Activated naive CD8-positive, alpha-beta T cell treated with anti-CD3 and anti-CD28 coated beads, Interleukin-2, amount 10 ng/mL, durations not matched to agents 7 days and 5 days (primary cell): ENCODE data around the gene CLCN1. TPM values are rescaled to one million over a fixed set of nuclear protein-coding genes. Genes with fewer than 3 reads are reported as not detected.

ENCODE experiments used
- ATAC-seq: fragments of 150-1000 bp; cut with Tn5 transposase; one replicate; pipeline ENCODE4 v1.10.0; 2021; ENCODE audit warnings: low read depth, moderate library complexity
- POLR2A ChIA-PET: fragments of 350-600 bp; sonication (Branson Sonifier 250); formaldehyde crosslinking; loops from one replicate; lab custom pipeline; 2021; ENCODE audit warnings: antibody characterized with exemption; lab: Charles Lee
- DNase-seq: peaks from one replicate; pipeline ENCODE4 v3.0.0; 2021
- H3K27ac Mint-ChIP-seq: one replicate; pipeline ENCODE4 v1.8.0; 2022; ENCODE audit warnings: mild to moderate bottlenecking, mixed read lengths
- H3K27me3 Mint-ChIP-seq: one replicate; pipeline ENCODE4 v1.8.0; 2022; ENCODE audit warnings: mild to moderate bottlenecking, moderate library complexity, mixed read lengths
- H3K36me3 Mint-ChIP-seq: one replicate; pipeline ENCODE4 v1.8.0; 2021; ENCODE audit warnings: mild to moderate bottlenecking, mixed read lengths
- H3K4me1 Mint-ChIP-seq: one replicate; pipeline ENCODE4 v1.8.0; 2021; ENCODE audit warnings: mixed read lengths
- H3K4me3 Mint-ChIP-seq: one replicate; pipeline ENCODE4 v1.8.0; 2022; ENCODE audit warnings: mild to moderate bottlenecking, moderate library complexity, mixed read lengths
- H3K9me3 Mint-ChIP-seq: one replicate; pipeline ENCODE4 v1.8.0; 2021; ENCODE audit warnings: mixed read lengths
- total RNA-seq, 2 experiments: library from RNA; stranded (reverse); gene quantifications; one replicate each; pipeline ENCODE4 v1.2.3, GENCODE V29; 2021

CLCN1 gene
- total RNA-seq, 2 experiments from 2014 or later = 0.08 TPM; not detected in 1

- no peak for ATAC-seq
- POLR2A ChIA-PET = no interaction called here
Observed at GRCh38 chr7:143351060-143351459, 35.1 kb downstream of the CLCN1 start.

GRCh38 chr7:143351574-143351973 is 35.7 kb downstream of the CLCN1 start:
- no peaks in the 10 kb centered on the region for H3K36me3 Mint-ChIP-seq
- no peak for ATAC-seq
- H3K4me1 Mint-ChIP-seq = no peaks in the 10 kb centered on the region
- H3K9me3 Mint-ChIP-seq = no peaks in the 10 kb centered on the region
- DNase-seq = no peak
- H3K4me3 Mint-ChIP-seq = no peak overlapping the region
- H3K27ac Mint-ChIP-seq = no peak overlapping the region
- POLR2A ChIA-PET = no interaction called here
- peaks cover 19% of the 10 kb centered on the region for H3K27me3 Mint-ChIP-seq

More at GRCh38 chr7:143351060-143351459, 35.1 kb downstream of the CLCN1 start:
- Mint-ChIP-seq H3K27ac (no peak overlapping the region), H3K4me3 (no peak overlapping the region), H3K27me3 (peaks cover 22% of the 10 kb centered on the region), H3K4me1 (no peaks in the 10 kb centered on the region), H3K36me3 (no peaks in the 10 kb centered on the region), H3K9me3 (no peaks in the 10 kb centered on the region)
- DNase-seq = no peak

- Mint-ChIP-seq H3K4me3 (no peak overlapping the region), H3K9me3 (no peaks in the 10 kb centered on the region), H3K27ac (no peak overlapping the region), H3K36me3 (no peaks in the 10 kb centered on the region), H3K27me3 (peaks cover 12% of the 10 kb centered on the region), H3K4me1 (no peaks in the 10 kb centered on the region)
- ATAC-seq = no peak
- no peak for DNase-seq
- POLR2A ChIA-PET = no interaction called here
Observed at GRCh38 chr7:143352531-143353002, 36.7 kb downstream of the CLCN1 start.

GRCh38 chr7:143354376-143354775 is 38.5 kb downstream of the CLCN1 start:
- H3K27me3 Mint-ChIP-seq = peaks cover 7% of the 10 kb centered on the region
- no peaks in the 10 kb centered on the region for H3K36me3 Mint-ChIP-seq
- H3K4me3 Mint-ChIP-seq = no peak overlapping the region
- POLR2A ChIA-PET = no interaction called here
- ATAC-seq (no peak), DNase-seq (no peak)
- H3K27ac Mint-ChIP-seq = no peak overlapping the region
- no peaks in the 10 kb centered on the region for H3K4me1 Mint-ChIP-seq
- H3K9me3 Mint-ChIP-seq = no peaks in the 10 kb centered on the region

GRCh38 chr7:143354965-143355364 is 39.1 kb downstream of the CLCN1 start:
- Mint-ChIP-seq H3K9me3 (no peaks in the 10 kb centered on the region), H3K4me1 (no peaks in the 10 kb centered on the region), H3K36me3 (no peaks in the 10 kb centered on the region), H3K27ac (no peak overlapping the region), H3K4me3 (no peak overlapping the region), H3K27me3 (peaks cover 2% of the 10 kb centered on the region)
- ATAC-seq (no peak), DNase-seq (no peak)
- POLR2A ChIA-PET = interaction anchor here (0.6 kb wide), 1 partner anchor 144 kb away, joined by 5 read pairs; no protein-coding TSS in a partner anchor

GRCh38 chr7:143355450-143356385 is 39.8 kb downstream of the CLCN1 start:
- no peak for DNase-seq
- ATAC-seq = no peak
- Mint-ChIP-seq H3K36me3 (no peaks in the 10 kb centered on the region), H3K27me3 (peaks cover 9% of the 10 kb centered on the region), H3K9me3 (no peaks in the 10 kb centered on the region), H3K4me3 (no peak overlapping the region), H3K27ac (no peak overlapping the region), H3K4me1 (no peaks in the 10 kb centered on the region)
- POLR2A ChIA-PET = interaction anchor here (0.6 to 0.9 kb wide), 2 partner anchors 24 to 143 kb away, joined by 4 to 5 read pairs; no protein-coding TSS in a partner anchor

- POLR2A ChIA-PET = no interaction called here
- Mint-ChIP-seq H3K36me3 (no peaks in the 10 kb centered on the region), H3K9me3 (no peaks in the 10 kb centered on the region), H3K27ac (no peak overlapping the region), H3K27me3 (peaks cover 16% of the 10 kb centered on the region), H3K4me1 (no peaks in the 10 kb centered on the region), H3K4me3 (no peak overlapping the region)
- DNase-seq = no peak
- ATAC-seq = no peak
Observed at GRCh38 chr7:143356414-143357050, 40.6 kb downstream of the CLCN1 start.

GRCh38 chr7:143358626-143359025 is 42.7 kb downstream of the CLCN1 start:
- POLR2A ChIA-PET = no interaction called here
- peaks cover 29% of the 10 kb centered on the region for H3K27me3 Mint-ChIP-seq
- no peak overlapping the region for H3K27ac Mint-ChIP-seq
- no peak for DNase-seq
- H3K4me3 Mint-ChIP-seq = no peak overlapping the region
- no peaks in the 10 kb centered on the region for H3K36me3 Mint-ChIP-seq
- peaks cover 2% of the 10 kb centered on the region for H3K4me1 Mint-ChIP-seq
- H3K9me3 Mint-ChIP-seq = no peaks in the 10 kb centered on the region
- no peak for ATAC-seq

- no peak for DNase-seq
- Mint-ChIP-seq H3K4me1 (peaks cover 2% of the 10 kb centered on the region), H3K4me3 (no peak overlapping the region), H3K9me3 (no peaks in the 10 kb centered on the region), H3K27ac (no peak overlapping the region), H3K36me3 (no peaks in the 10 kb centered on the region), H3K27me3 (peaks cover 42% of the 10 kb centered on the region)
- no peak for ATAC-seq
- POLR2A ChIA-PET = no interaction called here
Observed at GRCh38 chr7:143359771-143360353, 44.0 kb downstream of the CLCN1 start.

GRCh38 chr7:143360788-143361551 is 45.1 kb downstream of the CLCN1 start:
- Mint-ChIP-seq H3K9me3 (no peaks in the 10 kb centered on the region), H3K4me3 (peak overlapping the region; percentile 66), H3K4me1 (peaks cover 2% of the 10 kb centered on the region), H3K36me3 (no peaks in the 10 kb centered on the region), H3K27me3 (peaks cover 51% of the 10 kb centered on the region), H3K27ac (no peak overlapping the region)
- DNase-seq (no peak), ATAC-seq (no peak)
- POLR2A ChIA-PET = interaction anchor here (0.9 kb wide), 1 partner anchor 15 kb away, joined by 3 read pairs; no protein-coding TSS in a partner anchor

- H3K36me3 Mint-ChIP-seq = no peaks in the 10 kb centered on the region
- peaks cover 53% of the 10 kb centered on the region for H3K27me3 Mint-ChIP-seq
- DNase-seq = no peak
- POLR2A ChIA-PET = interaction anchor here (0.9 to 1.6 kb wide), 3 partner anchors 14 to 18 kb away, joined by 3 to 6 read pairs (median 4); no protein-coding TSS in a partner anchor
- no peak overlapping the region for H3K27ac Mint-ChIP-seq
- H3K4me3 Mint-ChIP-seq = peak overlapping the region; percentile 90
- peaks cover 2% of the 10 kb centered on the region for H3K4me1 Mint-ChIP-seq
- no peaks in the 10 kb centered on the region for H3K9me3 Mint-ChIP-seq
- ATAC-seq = peak; percentile 11
Observed at GRCh38 chr7:143361552-143362130, 45.7 kb downstream of the CLCN1 start.
